Measurements from ENCODE around the gene CAPZB.
"Not testable (repeated sequence)": the region's sequence is repeated elsewhere in the genome, so short reads cannot be mapped to it uniquely, and the experiment has no call there.

The CAPZB gene

GRCh38 chr1:19514391-19514831, 29.1 kb upstream of the CAPZB start:
- H3K4me3 ChIP-seq (ENCODE audit: low read depth, low read length), result no peak overlapping the region
- H3K36me3 ChIP-seq (ENCODE audit: control insufficient read depth, insufficient read depth, low read length), result no peaks in the 10 kb centered on the region
- H3K9me3 ChIP-seq (ENCODE audit: control insufficient read depth, insufficient read depth, low read length), result no peaks in the 10 kb centered on the region
- no peaks in the 10 kb centered on the region for H3K4me1 ChIP-seq (ENCODE audit: control insufficient read depth, insufficient read depth, low read length)
- H3K9ac ChIP-seq (ENCODE audit: low read depth, low read length), result no peak overlapping the region
- no peaks in the 10 kb centered on the region for H3K27me3 ChIP-seq (ENCODE audit: control insufficient read depth, insufficient read depth, low read length)

DNA sequence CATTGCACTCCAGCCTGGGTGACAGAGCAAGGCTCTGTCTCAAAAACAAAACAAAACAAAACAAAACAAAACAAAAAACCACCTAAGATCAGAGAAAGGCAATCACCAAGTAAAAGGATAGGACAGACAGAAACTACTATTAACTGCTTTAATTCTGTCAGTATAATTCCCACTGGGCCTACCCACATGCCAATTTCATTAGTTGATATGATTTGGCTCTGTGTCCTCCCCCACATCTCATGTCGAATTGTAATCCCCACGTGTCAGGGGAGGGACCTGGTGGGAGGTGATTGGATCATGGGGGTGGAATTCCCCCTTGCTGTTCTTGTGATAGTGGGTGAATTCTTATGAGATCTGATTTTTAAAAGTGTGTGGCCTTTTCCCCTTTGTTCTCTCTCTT, 27.2 kb upstream of the CAPZB start:
- Histone ChIP-seq H3K4me3 (ENCODE audit: low read depth, low read length) (no peak overlapping the region), H3K36me3 (ENCODE audit: control insufficient read depth, insufficient read depth, low read length) (no peaks in the 10 kb centered on the region), H3K9me3 (ENCODE audit: control insufficient read depth, insufficient read depth, low read length) (no peaks in the 10 kb centered on the region), H3K9ac (ENCODE audit: low read depth, low read length) (no peak overlapping the region), H3K4me1 (ENCODE audit: control insufficient read depth, insufficient read depth, low read length) (no peaks in the 10 kb centered on the region), H3K27me3 (ENCODE audit: control insufficient read depth, insufficient read depth, low read length) (no peaks in the 10 kb centered on the region)

GRCh38 chr1:19511116-19511515, 25.8 kb upstream of the CAPZB start:
- no peak overlapping the region for H3K4me3 ChIP-seq (ENCODE audit: low read depth, low read length)
- no peak overlapping the region for H3K9ac ChIP-seq (ENCODE audit: low read depth, low read length)
- no peaks in the 10 kb centered on the region for H3K9me3 ChIP-seq (ENCODE audit: control insufficient read depth, insufficient read depth, low read length)
- H3K4me1 ChIP-seq (ENCODE audit: control insufficient read depth, insufficient read depth, low read length), result no peaks in the 10 kb centered on the region
- H3K36me3 ChIP-seq (ENCODE audit: control insufficient read depth, insufficient read depth, low read length), result no peaks in the 10 kb centered on the region
- H3K27me3 ChIP-seq (ENCODE audit: control insufficient read depth, insufficient read depth, low read length), result no peaks in the 10 kb centered on the region

- not testable (repeated sequence) for H3K9me3 ChIP-seq (ENCODE audit: control insufficient read depth, insufficient read depth, low read length); H3K4me3 ChIP-seq (ENCODE audit: low read depth, low read length); H3K27me3 ChIP-seq (ENCODE audit: control insufficient read depth, insufficient read depth, low read length); H3K36me3 ChIP-seq (ENCODE audit: control insufficient read depth, insufficient read depth, low read length); H3K4me1 ChIP-seq (ENCODE audit: control insufficient read depth, insufficient read depth, low read length); H3K9ac ChIP-seq (ENCODE audit: low read depth, low read length)
Measured at GRCh38 chr1:19509647-19510046, 24.3 kb upstream of the CAPZB start.

DNA sequence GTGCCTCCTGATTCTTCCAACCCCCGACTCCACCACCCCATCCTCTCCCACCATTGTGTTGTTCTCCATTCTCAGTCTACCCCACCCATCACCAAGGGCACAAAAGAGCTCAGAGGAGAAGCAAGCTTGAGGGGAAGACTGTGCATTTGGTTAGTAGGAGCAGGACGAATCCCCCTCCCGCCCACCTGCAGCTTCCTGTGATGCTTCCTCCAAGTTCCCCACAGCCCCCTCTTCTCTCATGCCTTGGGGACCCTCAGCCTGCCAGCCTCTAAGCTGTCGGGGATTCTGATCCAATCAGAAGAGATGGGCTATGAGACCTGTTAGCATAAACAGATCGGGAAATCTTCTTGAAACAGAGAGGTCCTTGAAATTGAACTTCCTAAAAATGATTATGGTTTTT, 22.2 kb upstream of the CAPZB start:
- Histone ChIP-seq H3K4me1 (ENCODE audit: control insufficient read depth, insufficient read depth, low read length) (no peaks in the 10 kb centered on the region), H3K9ac (ENCODE audit: low read depth, low read length) (no peak overlapping the region), H3K9me3 (ENCODE audit: control insufficient read depth, insufficient read depth, low read length) (no peaks in the 10 kb centered on the region), H3K4me3 (ENCODE audit: low read depth, low read length) (no peak overlapping the region), H3K36me3 (ENCODE audit: control insufficient read depth, insufficient read depth, low read length) (no peaks in the 10 kb centered on the region), H3K27me3 (ENCODE audit: control insufficient read depth, insufficient read depth, low read length) (no peaks in the 10 kb centered on the region)

DNA sequence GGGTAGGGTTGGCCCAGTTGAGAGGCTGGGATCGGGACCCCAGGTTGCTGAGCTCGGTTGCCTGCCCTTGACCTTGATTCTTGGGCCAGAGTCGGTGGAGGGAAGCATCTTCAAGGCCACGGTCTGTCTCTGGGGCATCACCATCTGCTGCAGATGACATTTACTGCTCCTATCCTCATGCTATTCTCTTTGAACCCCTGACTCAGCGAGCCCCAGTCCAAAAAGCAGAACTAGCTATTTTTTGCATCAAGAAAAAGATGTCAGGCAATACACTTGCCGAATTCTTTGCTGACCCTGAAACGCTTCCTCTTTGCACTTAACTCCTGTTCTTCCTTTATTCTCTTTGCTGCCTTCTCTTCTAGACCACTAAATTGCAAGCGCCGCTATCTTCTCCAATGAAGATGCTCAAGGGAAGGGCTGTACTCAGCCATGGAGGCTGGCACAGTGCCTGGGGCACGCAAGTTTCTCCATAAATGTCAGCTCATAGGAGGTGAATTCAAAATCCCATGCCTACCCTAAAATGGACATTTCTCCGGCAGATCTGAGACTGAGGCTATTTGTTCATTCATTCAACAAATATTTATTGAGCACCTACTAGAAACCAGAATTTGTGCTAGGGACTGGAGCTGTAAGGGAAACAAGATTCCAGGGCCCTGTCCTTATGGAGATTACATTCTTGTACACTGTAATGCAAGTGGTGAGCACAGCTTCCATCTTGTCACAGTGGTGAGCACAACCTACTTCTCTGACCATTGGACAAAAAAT, 20.5 kb upstream of the CAPZB start:
- Histone ChIP-seq H3K36me3 (ENCODE audit: control insufficient read depth, insufficient read depth, low read length) (no peaks in the 10 kb centered on the region), H3K27me3 (ENCODE audit: control insufficient read depth, insufficient read depth, low read length) (no peaks in the 10 kb centered on the region), H3K9ac (ENCODE audit: low read depth, low read length) (no peak overlapping the region), H3K4me1 (ENCODE audit: control insufficient read depth, insufficient read depth, low read length) (no peaks in the 10 kb centered on the region), H3K4me3 (ENCODE audit: low read depth, low read length) (no peak overlapping the region), H3K9me3 (ENCODE audit: control insufficient read depth, insufficient read depth, low read length) (no peaks in the 10 kb centered on the region)

DNA sequence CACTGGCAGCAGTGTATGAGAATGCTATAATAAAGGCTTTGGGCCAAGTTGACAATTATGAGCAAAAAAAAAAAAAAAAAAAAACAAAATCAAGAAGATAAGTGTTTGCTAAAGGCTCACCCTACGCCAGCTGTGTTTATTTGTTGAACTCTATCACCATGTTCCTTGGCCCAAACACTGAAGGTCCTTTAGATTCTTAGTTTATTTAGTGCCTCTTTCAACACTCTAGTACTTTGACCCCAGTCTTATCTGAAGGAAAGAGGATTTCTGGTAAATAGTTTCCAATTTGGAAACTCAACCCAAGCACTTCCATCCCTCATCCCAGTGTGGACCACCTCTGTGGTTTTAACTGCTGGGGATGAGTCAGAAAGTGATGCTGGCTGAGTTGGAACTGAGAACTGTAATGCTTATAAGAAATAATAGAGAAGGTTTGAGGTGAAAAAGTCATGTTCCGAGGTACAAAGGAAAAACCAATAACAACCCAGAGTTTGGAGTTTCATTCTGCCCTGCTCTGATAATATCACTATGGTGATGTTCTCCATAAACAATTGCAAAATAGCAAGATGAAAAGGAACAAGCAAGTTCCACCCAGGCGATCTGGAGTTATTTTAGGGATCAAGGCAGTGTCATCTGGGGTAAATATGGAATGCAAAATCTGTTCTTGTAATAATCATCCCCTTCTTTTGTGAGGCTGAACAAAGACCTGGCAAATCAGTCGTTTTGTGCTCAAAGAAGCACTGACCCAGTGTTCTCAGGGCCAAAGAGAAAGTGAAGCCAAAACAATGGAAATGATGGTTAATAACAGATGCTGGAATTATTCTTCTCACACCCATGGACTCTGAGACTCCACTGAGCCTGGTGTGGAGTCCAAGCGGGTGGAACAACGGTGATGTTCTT, 19.7 kb upstream of the CAPZB start:
- Histone ChIP-seq H3K27me3 (ENCODE audit: control insufficient read depth, insufficient read depth, low read length) (no peaks in the 10 kb centered on the region), H3K36me3 (ENCODE audit: control insufficient read depth, insufficient read depth, low read length) (no peaks in the 10 kb centered on the region), H3K9me3 (ENCODE audit: control insufficient read depth, insufficient read depth, low read length) (no peaks in the 10 kb centered on the region), H3K4me1 (ENCODE audit: control insufficient read depth, insufficient read depth, low read length) (no peaks in the 10 kb centered on the region), H3K9ac (ENCODE audit: low read depth, low read length) (no peak overlapping the region), H3K4me3 (ENCODE audit: low read depth, low read length) (no peak overlapping the region)

- not testable (repeated sequence) for H3K36me3 ChIP-seq (ENCODE audit: control insufficient read depth, insufficient read depth, low read length); H3K4me1 ChIP-seq (ENCODE audit: control insufficient read depth, insufficient read depth, low read length); H3K9me3 ChIP-seq (ENCODE audit: control insufficient read depth, insufficient read depth, low read length); H3K27me3 ChIP-seq (ENCODE audit: control insufficient read depth, insufficient read depth, low read length); H3K4me3 ChIP-seq (ENCODE audit: low read depth, low read length); H3K9ac ChIP-seq (ENCODE audit: low read depth, low read length)
Measured at GRCh38 chr1:19502284-19502683, 16.9 kb upstream of the CAPZB start.

DNA sequence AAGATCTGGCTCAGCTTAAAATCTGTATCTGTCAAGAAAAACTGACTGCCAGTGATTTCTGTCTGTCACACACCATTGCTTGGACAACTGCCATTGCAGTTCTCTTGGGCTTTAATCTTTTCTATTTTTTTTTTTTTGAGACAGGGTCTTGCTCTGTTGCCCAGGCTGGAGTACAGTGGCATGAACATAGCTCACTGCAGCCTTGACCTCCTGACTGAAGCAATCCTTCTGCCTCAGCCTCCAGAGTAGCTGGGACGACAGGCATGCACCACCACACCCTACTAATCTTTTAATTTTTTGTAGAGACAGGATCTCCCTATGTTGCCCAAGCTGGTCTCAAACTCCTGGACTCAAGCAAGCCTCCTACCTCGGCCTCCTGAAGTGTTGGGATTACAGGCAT, 14.5 kb upstream of the CAPZB start:
- H3K4me3 ChIP-seq (ENCODE audit: low read depth, low read length); H3K27me3 ChIP-seq (ENCODE audit: control insufficient read depth, insufficient read depth, low read length); H3K9ac ChIP-seq (ENCODE audit: low read depth, low read length); H3K9me3 ChIP-seq (ENCODE audit: control insufficient read depth, insufficient read depth, low read length); H3K4me1 ChIP-seq (ENCODE audit: control insufficient read depth, insufficient read depth, low read length); H3K36me3 ChIP-seq (ENCODE audit: control insufficient read depth, insufficient read depth, low read length): not testable (repeated sequence)

DNA sequence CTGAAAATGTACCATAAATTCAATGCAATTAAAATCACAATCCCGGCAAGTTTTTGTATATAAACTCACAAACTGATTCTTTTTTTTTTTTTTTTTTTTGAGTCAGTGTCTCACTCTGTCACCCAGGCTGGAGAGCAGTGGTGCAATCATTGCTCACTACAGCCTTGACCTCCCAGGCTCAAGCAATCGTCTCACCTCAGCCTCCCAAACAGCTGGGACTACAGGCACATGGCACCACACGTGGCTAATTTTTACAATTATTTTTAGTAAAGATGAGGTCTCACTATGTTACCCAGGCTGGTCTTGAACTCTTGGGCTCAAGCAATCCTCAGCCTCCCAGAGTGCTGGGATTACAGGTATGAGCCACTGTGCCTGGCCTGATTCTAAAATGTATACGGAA, 12.1 kb upstream of the CAPZB start:
- not testable (repeated sequence) for H3K36me3 ChIP-seq (ENCODE audit: control insufficient read depth, insufficient read depth, low read length); H3K4me1 ChIP-seq (ENCODE audit: control insufficient read depth, insufficient read depth, low read length); H3K9ac ChIP-seq (ENCODE audit: low read depth, low read length); H3K27me3 ChIP-seq (ENCODE audit: control insufficient read depth, insufficient read depth, low read length); H3K9me3 ChIP-seq (ENCODE audit: control insufficient read depth, insufficient read depth, low read length); H3K4me3 ChIP-seq (ENCODE audit: low read depth, low read length)

DNA sequence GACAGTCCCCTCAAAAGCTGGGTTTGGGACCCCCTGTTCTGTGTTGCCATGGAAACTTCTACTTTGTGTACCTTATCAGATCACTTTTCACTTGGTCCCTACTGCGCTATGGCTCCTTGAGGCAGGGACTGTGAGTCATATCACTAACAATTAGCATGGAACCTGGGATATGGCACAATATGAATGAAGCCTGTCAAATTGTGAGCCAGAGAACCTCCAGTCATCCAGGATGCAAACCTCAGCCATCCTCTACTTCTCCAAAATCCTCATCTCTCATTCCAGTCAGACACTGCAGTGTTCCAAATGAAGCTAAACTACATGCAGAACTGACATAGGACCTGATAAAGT, 11.2 kb upstream of the CAPZB start:
- Histone ChIP-seq H3K36me3 (ENCODE audit: control insufficient read depth, insufficient read depth, low read length) (no peaks in the 10 kb centered on the region), H3K4me3 (ENCODE audit: low read depth, low read length) (no peak overlapping the region), H3K9ac (ENCODE audit: low read depth, low read length) (no peak overlapping the region), H3K4me1 (ENCODE audit: control insufficient read depth, insufficient read depth, low read length) (no peaks in the 10 kb centered on the region), H3K27me3 (ENCODE audit: control insufficient read depth, insufficient read depth, low read length) (no peaks in the 10 kb centered on the region), H3K9me3 (ENCODE audit: control insufficient read depth, insufficient read depth, low read length) (no peaks in the 10 kb centered on the region)

Measured in iPS-15b (cell line).